Panc1 (cell line): ENCODE measurements around the gene BMI1.

Source experiments
- POLR2AphosphoS5 ChIP-seq: IDR thresholded peaks from 2 replicates; pipeline ENCODE4 v1.6.1; 2012; ENCODE audit warnings: mild to moderate bottlenecking, low read depth, low read length, moderate library complexity
- SIN3A ChIP-seq: IDR thresholded peaks from 2 replicates; pipeline ENCODE4 v1.6.1; 2012; ENCODE audit warnings: low read depth, mild to moderate bottlenecking, low read length, moderate library complexity, borderline replicate concordance; ENCODE audit not compliant: insufficient read depth
- TF ChIP-seq, protein P1 (sequence below): fragments of 450-650 bp; IDR thresholded peaks from 2 replicates; pipeline ENCODE4 v1.5.1; 2017; ENCODE audit warnings: mild to moderate bottlenecking
- TF ChIP-seq, protein P2 (sequence below), 2 experiments: IDR thresholded peaks; 2 replicates each; pipeline ENCODE4 v1.6.1; 2011 to 2012; ENCODE audit warnings: low read depth in 2 of 2, control low read depth in 1 of 2, low read length in 1 of 2, mild to moderate bottlenecking in 1 of 2, moderate library complexity in 1 of 2; ENCODE audit not compliant: insufficient read depth in 1 of 2

DNA sequence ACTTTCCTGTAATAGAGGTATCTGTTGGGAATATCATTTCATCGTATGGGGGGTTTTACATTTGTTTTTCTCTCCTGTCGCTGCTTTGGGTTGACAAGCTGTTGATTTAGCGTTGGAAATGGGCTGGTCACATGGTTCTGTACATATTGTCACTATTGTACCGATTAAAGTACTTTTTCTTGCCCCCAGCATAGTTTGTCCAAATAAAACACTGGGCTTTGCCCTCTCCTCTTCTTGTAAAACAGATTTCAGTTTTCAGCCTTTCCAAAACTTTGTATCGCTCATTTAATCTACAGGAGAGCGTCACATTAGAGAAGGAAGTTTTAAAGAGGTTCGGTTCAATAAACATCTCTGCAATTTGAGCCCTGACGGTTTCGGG is 4.0 kb downstream of the BMI1 start:
- no peak for TF ChIP-seq SIN3A
- TF ChIP-seq, protein P1, sequence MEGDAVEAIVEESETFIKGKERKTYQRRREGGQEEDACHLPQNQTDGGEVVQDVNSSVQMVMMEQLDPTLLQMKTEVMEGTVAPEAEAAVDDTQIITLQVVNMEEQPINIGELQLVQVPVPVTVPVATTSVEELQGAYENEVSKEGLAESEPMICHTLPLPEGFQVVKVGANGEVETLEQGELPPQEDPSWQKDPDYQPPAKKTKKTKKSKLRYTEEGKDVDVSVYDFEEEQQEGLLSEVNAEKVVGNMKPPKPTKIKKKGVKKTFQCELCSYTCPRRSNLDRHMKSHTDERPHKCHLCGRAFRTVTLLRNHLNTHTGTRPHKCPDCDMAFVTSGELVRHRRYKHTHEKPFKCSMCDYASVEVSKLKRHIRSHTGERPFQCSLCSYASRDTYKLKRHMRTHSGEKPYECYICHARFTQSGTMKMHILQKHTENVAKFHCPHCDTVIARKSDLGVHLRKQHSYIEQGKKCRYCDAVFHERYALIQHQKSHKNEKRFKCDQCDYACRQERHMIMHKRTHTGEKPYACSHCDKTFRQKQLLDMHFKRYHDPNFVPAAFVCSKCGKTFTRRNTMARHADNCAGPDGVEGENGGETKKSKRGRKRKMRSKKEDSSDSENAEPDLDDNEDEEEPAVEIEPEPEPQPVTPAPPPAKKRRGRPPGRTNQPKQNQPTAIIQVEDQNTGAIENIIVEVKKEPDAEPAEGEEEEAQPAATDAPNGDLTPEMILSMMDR, result no peak
- TF ChIP-seq, protein P2, sequence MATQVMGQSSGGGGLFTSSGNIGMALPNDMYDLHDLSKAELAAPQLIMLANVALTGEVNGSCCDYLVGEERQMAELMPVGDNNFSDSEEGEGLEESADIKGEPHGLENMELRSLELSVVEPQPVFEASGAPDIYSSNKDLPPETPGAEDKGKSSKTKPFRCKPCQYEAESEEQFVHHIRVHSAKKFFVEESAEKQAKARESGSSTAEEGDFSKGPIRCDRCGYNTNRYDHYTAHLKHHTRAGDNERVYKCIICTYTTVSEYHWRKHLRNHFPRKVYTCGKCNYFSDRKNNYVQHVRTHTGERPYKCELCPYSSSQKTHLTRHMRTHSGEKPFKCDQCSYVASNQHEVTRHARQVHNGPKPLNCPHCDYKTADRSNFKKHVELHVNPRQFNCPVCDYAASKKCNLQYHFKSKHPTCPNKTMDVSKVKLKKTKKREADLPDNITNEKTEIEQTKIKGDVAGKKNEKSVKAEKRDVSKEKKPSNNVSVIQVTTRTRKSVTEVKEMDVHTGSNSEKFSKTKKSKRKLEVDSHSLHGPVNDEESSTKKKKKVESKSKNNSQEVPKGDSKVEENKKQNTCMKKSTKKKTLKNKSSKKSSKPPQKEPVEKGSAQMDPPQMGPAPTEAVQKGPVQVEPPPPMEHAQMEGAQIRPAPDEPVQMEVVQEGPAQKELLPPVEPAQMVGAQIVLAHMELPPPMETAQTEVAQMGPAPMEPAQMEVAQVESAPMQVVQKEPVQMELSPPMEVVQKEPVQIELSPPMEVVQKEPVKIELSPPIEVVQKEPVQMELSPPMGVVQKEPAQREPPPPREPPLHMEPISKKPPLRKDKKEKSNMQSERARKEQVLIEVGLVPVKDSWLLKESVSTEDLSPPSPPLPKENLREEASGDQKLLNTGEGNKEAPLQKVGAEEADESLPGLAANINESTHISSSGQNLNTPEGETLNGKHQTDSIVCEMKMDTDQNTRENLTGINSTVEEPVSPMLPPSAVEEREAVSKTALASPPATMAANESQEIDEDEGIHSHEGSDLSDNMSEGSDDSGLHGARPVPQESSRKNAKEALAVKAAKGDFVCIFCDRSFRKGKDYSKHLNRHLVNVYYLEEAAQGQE (IDR thresholded peaks at IDR 0.05; ENCODE audit: insufficient read depth in 1 of 2, low read depth in 2 of 2, low read length in 1 of 2), result no peak
- TF ChIP-seq POLR2AphosphoS5, result no peak
